SK-N-SH (cell line): ENCODE measurements around the gene SDF2L1. TPM values are rescaled to one million over a fixed set of nuclear protein-coding genes. Genes with fewer than 3 reads are reported as not detected.

Experiments used
- CTCF ChIA-PET: fragments of 300-600, 350-600 bp; formaldehyde crosslinking; extraction: SDS; loops from one replicate; lab custom pipeline; 2021; lab: Yijun Ruan, JAX
- POLR2A ChIA-PET: fragments of 350-600 bp; sonication (Branson Sonifier 250); formaldehyde crosslinking; extraction: SDS; loops from one replicate; lab custom pipeline; 2020; ENCODE audit warnings: antibody characterized with exemption, inconsistent platforms; lab: Yijun Ruan, JAX
- DNase-seq: peaks from one replicate; pipeline ENCODE4 v3.0.0; 2012
- H2AFZ ChIP-seq: fragments of 200-600 bp; sonication (generic); 2 replicates; pipeline ENCODE4 v1.8.1; 2016; ENCODE audit warnings: antibody characterized with exemption, mild to moderate bottlenecking, low read depth
- H3F3A ChIP-seq: fragments of 200-600 bp; sonication (generic); replicated peaks from 2 replicates; pipeline ENCODE3; 2016; ENCODE audit warnings: antibody characterized with exemption, mild to moderate bottlenecking; ENCODE audit not compliant: insufficient read depth
- H3K27ac ChIP-seq, 2 experiments: fragments of 200-500 bp in 1 of 2; fragments of 200-600 bp in 1 of 2; sonication (Bioruptor generic) in 1 of 2; sonication (generic), shearing (Covaris generic) in 1 of 2; 2 replicates each; pipeline versions ENCODE4 v1.5.1 to v1.6.1; 2014 to 2016; ENCODE audit warnings: low read depth in 2 of 2, inconsistent platforms in 1 of 2, low read length in 1 of 2, mild to moderate bottlenecking in 1 of 2, mixed read lengths in 1 of 2
- H3K27me3 ChIP-seq: fragments of 200-600 bp; sonication (generic), shearing (Covaris generic); 2 replicates; pipeline ENCODE4 v1.6.1; 2016; ENCODE audit warnings: mixed run types; ENCODE audit not compliant: insufficient read depth
- H3K36me3 ChIP-seq, 2 experiments: fragments of 200-500 bp in 1 of 2; fragments of 200-600 bp in 1 of 2; sonication (Bioruptor generic) in 1 of 2; sonication (generic) in 1 of 2; replicated peaks in 1 of 2; 2 replicates each; pipeline versions ENCODE3 to v1.5.1; 2014 to 2016; ENCODE audit warnings: low read length in 1 of 2, mild to moderate bottlenecking in 1 of 2; ENCODE audit not compliant: insufficient read depth in 2 of 2, control insufficient read depth in 1 of 2
- H3K4me1 ChIP-seq, 2 experiments: fragments of 200-500 bp in 1 of 2; fragments of 200-600 bp in 1 of 2; sonication (Bioruptor generic) in 1 of 2; sonication (generic), shearing (Covaris generic) in 1 of 2; 2 replicates each; pipeline versions ENCODE4 v1.5.1 to v1.6.1; 2014 to 2016; ENCODE audit warnings: low read depth in 1 of 2, low read length in 1 of 2, mixed run types in 1 of 2; ENCODE audit not compliant: insufficient read depth in 2 of 2, control insufficient read depth in 1 of 2
- H3K4me2 ChIP-seq: fragments of 200-600 bp; sonication (generic), shearing (Covaris generic); 2 replicates; pipeline ENCODE4 v1.6.1; 2017; ENCODE audit warnings: mixed run types
- H3K4me3 ChIP-seq, 2 experiments: fragments of 200-500 bp in 1 of 2; fragments of 200-600 bp in 1 of 2; sonication (Bioruptor generic) in 1 of 2; sonication (generic), shearing (Covaris generic) in 1 of 2; 2 replicates each; pipeline versions ENCODE4 v1.5.1 to v1.8.1; 2014 to 2016; ENCODE audit warnings: low read depth in 2 of 2, inconsistent platforms in 1 of 2, low read length in 1 of 2, mild to moderate bottlenecking in 1 of 2, mixed read lengths in 1 of 2, moderate library complexity in 1 of 2
- H3K79me2 ChIP-seq: fragments of 200-600 bp; sonication (generic); 2 replicates; pipeline ENCODE4 v1.8.1; 2017; ENCODE audit warnings: mild to moderate bottlenecking; ENCODE audit not compliant: insufficient read depth
- H3K9ac ChIP-seq: fragments of 200-600 bp; sonication (generic); 2 replicates; pipeline ENCODE4 v1.6.1; 2017; ENCODE audit warnings: mixed run types
- H3K9me2 ChIP-seq: fragments of 200-600 bp; sonication (generic); 2 replicates; pipeline ENCODE4 v1.6.1; 2017; ENCODE audit warnings: mixed run types
- H3K9me3 ChIP-seq: fragments of 200-600 bp; sonication (generic); 2 replicates; pipeline ENCODE4 v1.6.1; 2017; ENCODE audit warnings: mixed run types, mild to moderate bottlenecking, moderate library complexity
- H4K20me1 ChIP-seq: fragments of 200-600 bp; sonication (generic); 2 replicates; pipeline ENCODE4 v1.6.1; 2017; ENCODE audit warnings: mild to moderate bottlenecking, mixed run types; ENCODE audit not compliant: insufficient read depth
- EP300 ChIP-seq, 2 experiments: IDR thresholded peaks; 2 replicates each; pipeline versions ENCODE4 v1.4.0 to v1.6.1; 2012; ENCODE audit warnings: borderline replicate concordance in 1 of 2, low read depth in 1 of 2, low read length in 1 of 2
- EZH2phosphoT487 ChIP-seq: fragments of 200-600 bp; sonication (generic); IDR thresholded peaks from 2 replicates; pipeline ENCODE4 v1.6.1; 2017; ENCODE audit warnings: low read depth, mixed run types, mild to moderate bottlenecking, antibody characterized with exemption, moderate library complexity, borderline replicate concordance
- FOSL2 ChIP-seq: IDR thresholded peaks from 2 replicates; pipeline ENCODE4 v1.4.0; 2012; ENCODE audit warnings: low read depth, mild to moderate bottlenecking, moderate library complexity, borderline replicate concordance
- FOXJ3 ChIP-seq: sonication (generic); formaldehyde crosslinking; IDR thresholded peaks from 2 replicates; pipeline ENCODE4 v1.5.1; 2020; ENCODE audit warnings: mild to moderate bottlenecking, missing genetic modification reagents
- FOXM1 ChIP-seq: IDR thresholded peaks from 2 replicates; pipeline ENCODE4 v1.4.0; 2012; ENCODE audit warnings: low read depth, mild to moderate bottlenecking
- MEF2A ChIP-seq: IDR thresholded peaks from 2 replicates; pipeline ENCODE4 v1.4.0; 2012; ENCODE audit warnings: low read depth, borderline replicate concordance
- MXI1 ChIP-seq: IDR thresholded peaks from 2 replicates; pipeline ENCODE4 v1.6.1; 2012; ENCODE audit warnings: mild to moderate bottlenecking, low read depth, low read length, improper control_type of control experiment
- NRF1 ChIP-seq: IDR thresholded peaks from 2 replicates; pipeline ENCODE4 v1.6.1; 2012; ENCODE audit warnings: low read depth, mild to moderate bottlenecking, low read length
- POLR2AphosphoS5 ChIP-seq: IDR thresholded peaks from 2 replicates; pipeline ENCODE4 v1.6.1; 2012; ENCODE audit warnings: low read depth, low read length
- RCOR1 ChIP-seq: fragments of 150-350 bp; IDR thresholded peaks from 2 replicates; pipeline ENCODE4 v1.6.1; 2017; ENCODE audit warnings: antibody characterized with exemption, low read length
- RFX5 ChIP-seq: IDR thresholded peaks from 2 replicates; pipeline ENCODE4 v1.6.1; 2012; ENCODE audit warnings: mild to moderate bottlenecking, improper control_type of control experiment, low read length
- SIN3A ChIP-seq: IDR thresholded peaks from 2 replicates; pipeline ENCODE4 v1.6.1; 2012; ENCODE audit warnings: low read depth, mild to moderate bottlenecking, low read length, moderate library complexity, borderline replicate concordance
- SMC3 ChIP-seq: IDR thresholded peaks from 2 replicates; pipeline ENCODE4 v1.6.1; 2012; ENCODE audit warnings: low read depth, low read length, improper control_type of control experiment
- TEAD4 ChIP-seq: IDR thresholded peaks from 2 replicates; pipeline ENCODE4 v1.4.0; 2012; ENCODE audit warnings: mild to moderate bottlenecking, borderline replicate concordance; ENCODE audit not compliant: insufficient read depth
- YY1 ChIP-seq: IDR thresholded peaks from 2 replicates; pipeline ENCODE4 v1.4.0; 2012; ENCODE audit warnings: low read depth, mild to moderate bottlenecking
- WGBS: methylation state at CpG from one replicate; pipeline ENCODE4 v1.1.6; 2017; ENCODE audit warnings: low lambda C conversion rate; 5-methylcytosine and 5-hydroxymethylcytosine counted together
- polyA plus RNA-seq, 3 experiments: library from polyadenylated mRNA; depleted of rRNA; stranded (reverse); fragments of >200 nt; gene quantifications; 2 replicates each; pipeline ENCODE4 v1.2.3, GENCODE V29; 2012
- TF ChIP-seq, protein P1 (sequence below): fragments of 150-350 bp; IDR thresholded peaks from 2 replicates; pipeline ENCODE4 v1.6.1; 2016; ENCODE audit warnings: mild to moderate bottlenecking, low read depth, low read length
- TF ChIP-seq, protein P2 (sequence below): IDR thresholded peaks from 2 replicates; pipeline ENCODE4 v1.6.1; 2012; ENCODE audit warnings: mild to moderate bottlenecking, low read depth, low read length, moderate library complexity
- TF ChIP-seq, protein P3 (sequence below): IDR thresholded peaks from 2 replicates; pipeline ENCODE4; 2012
- TF ChIP-seq, protein P4 (sequence below): fragments of 200-600 bp; sonication (generic); IDR thresholded peaks from 2 replicates; pipeline ENCODE4 v1.6.1; 2017; ENCODE audit warnings: antibody characterized with exemption, mild to moderate bottlenecking, moderate library complexity

The SDF2L1 gene
- polyA plus RNA-seq, 1 of the 3 experiments (the other 2 are of a cell fraction): 60.9 TPM

DNA sequence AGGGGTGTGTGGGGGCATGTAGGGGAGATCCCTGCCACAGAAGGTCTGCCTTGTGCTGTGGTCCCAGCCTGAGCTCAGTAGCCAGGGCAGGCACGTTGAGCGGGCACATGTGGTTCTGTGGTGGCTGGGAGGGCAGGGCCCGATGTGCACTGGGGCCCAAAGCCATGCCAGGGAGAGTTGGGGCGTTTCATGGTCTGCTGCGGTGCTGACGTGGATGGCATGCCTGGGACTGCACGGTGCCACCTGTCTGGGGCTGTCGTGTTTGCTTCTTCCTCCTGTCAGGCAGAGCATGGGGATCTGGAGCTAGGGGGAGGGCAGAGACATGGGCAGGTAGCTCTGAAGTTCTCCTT, 43.0 kb downstream of the SDF2L1 start:
- H3K27ac ChIP-seq: no peak overlapping the region
- 93% methylated on average over 5 of the region's 8 CpGs for WGBS
- H4K20me1 ChIP-seq: no peaks in the 10 kb centered on the region
- no peak for TF ChIP-seq TEAD4
- TF ChIP-seq MXI1: no peak
- TF ChIP-seq EP300 (IDR thresholded peaks at IDR 0.05; ENCODE audit: borderline replicate concordance in 1 of 2, low read depth in 1 of 2, low read length in 1 of 2): no peak
- no peak for TF ChIP-seq FOXJ3
- no peak for TF ChIP-seq POLR2AphosphoS5
- no peak for TF ChIP-seq RFX5
- TF ChIP-seq, protein P1, sequence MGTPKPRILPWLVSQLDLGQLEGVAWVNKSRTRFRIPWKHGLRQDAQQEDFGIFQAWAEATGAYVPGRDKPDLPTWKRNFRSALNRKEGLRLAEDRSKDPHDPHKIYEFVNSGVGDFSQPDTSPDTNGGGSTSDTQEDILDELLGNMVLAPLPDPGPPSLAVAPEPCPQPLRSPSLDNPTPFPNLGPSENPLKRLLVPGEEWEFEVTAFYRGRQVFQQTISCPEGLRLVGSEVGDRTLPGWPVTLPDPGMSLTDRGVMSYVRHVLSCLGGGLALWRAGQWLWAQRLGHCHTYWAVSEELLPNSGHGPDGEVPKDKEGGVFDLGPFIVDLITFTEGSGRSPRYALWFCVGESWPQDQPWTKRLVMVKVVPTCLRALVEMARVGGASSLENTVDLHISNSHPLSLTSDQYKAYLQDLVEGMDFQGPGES: no peak
- H3K9me2 ChIP-seq: no peaks in the 10 kb centered on the region
- no peak overlapping the region for H3K4me3 ChIP-seq
- H3F3A ChIP-seq: no peaks in the 10 kb centered on the region
- no peaks in the 10 kb centered on the region for H3K27me3 ChIP-seq
- peaks cover 0 to 54% of the 10 kb centered on the region in 2 experiments for H3K36me3 ChIP-seq
- no peak overlapping the region for H2AFZ ChIP-seq
- H3K9ac ChIP-seq: no peak overlapping the region
- CTCF ChIA-PET: interaction anchor here (0.6 to 1.3 kb wide), 2 partner anchors 253 to 1198 kb away, joined by 3 to 5 read pairs; no protein-coding TSS in a partner anchor
- no peaks in the 10 kb centered on the region for H3K9me3 ChIP-seq
- no peak overlapping the region for H3K4me2 ChIP-seq
- POLR2A ChIA-PET: interaction anchor here (1.0 kb wide), 1 partner anchor 13 kb away, joined by 3 read pairs; no protein-coding TSS in a partner anchor
- DNase-seq: no peak
- H3K79me2 ChIP-seq: no peaks in the 10 kb centered on the region
- no peaks in the 10 kb centered on the region; a peak in 1 of 4 replicates for H3K4me1 ChIP-seq

DNA sequence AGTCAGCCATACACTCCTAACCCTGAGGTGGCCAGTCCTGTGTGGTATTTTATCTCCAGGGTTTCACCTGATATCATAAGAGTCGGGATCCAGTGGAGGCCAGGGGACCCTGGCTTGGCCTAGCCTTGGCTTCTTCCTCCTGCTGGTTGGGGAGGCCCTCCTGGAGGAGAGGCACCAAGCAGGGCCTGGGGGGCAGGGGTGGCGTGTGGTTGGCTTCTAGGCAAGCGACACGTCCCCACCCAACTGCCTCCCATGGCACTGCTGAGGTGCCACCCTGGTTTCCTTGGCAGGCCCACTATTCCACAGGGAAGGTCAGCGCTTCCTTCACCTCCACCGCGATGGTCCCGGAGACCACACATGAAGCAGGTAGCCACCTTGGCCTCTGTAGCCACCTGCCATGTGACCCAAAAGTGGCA, 44.1 kb downstream of the SDF2L1 start:
- TF ChIP-seq TEAD4: no peak
- no peak for TF ChIP-seq NRF1
- no peak for TF ChIP-seq RCOR1
- TF ChIP-seq, protein P2, sequence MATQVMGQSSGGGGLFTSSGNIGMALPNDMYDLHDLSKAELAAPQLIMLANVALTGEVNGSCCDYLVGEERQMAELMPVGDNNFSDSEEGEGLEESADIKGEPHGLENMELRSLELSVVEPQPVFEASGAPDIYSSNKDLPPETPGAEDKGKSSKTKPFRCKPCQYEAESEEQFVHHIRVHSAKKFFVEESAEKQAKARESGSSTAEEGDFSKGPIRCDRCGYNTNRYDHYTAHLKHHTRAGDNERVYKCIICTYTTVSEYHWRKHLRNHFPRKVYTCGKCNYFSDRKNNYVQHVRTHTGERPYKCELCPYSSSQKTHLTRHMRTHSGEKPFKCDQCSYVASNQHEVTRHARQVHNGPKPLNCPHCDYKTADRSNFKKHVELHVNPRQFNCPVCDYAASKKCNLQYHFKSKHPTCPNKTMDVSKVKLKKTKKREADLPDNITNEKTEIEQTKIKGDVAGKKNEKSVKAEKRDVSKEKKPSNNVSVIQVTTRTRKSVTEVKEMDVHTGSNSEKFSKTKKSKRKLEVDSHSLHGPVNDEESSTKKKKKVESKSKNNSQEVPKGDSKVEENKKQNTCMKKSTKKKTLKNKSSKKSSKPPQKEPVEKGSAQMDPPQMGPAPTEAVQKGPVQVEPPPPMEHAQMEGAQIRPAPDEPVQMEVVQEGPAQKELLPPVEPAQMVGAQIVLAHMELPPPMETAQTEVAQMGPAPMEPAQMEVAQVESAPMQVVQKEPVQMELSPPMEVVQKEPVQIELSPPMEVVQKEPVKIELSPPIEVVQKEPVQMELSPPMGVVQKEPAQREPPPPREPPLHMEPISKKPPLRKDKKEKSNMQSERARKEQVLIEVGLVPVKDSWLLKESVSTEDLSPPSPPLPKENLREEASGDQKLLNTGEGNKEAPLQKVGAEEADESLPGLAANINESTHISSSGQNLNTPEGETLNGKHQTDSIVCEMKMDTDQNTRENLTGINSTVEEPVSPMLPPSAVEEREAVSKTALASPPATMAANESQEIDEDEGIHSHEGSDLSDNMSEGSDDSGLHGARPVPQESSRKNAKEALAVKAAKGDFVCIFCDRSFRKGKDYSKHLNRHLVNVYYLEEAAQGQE: no peak
- TF ChIP-seq, protein P3, sequence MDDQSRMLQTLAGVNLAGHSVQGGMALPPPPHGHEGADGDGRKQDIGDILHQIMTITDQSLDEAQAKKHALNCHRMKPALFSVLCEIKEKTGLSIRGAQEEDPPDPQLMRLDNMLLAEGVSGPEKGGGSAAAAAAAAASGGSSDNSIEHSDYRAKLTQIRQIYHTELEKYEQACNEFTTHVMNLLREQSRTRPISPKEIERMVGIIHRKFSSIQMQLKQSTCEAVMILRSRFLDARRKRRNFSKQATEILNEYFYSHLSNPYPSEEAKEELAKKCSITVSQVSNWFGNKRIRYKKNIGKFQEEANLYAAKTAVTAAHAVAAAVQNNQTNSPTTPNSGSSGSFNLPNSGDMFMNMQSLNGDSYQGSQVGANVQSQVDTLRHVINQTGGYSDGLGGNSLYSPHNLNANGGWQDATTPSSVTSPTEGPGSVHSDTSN: no peak
- TF ChIP-seq EP300 (IDR thresholded peaks at IDR 0.05; ENCODE audit: borderline replicate concordance in 1 of 2, low read depth in 1 of 2, low read length in 1 of 2): no peak
- no peak for TF ChIP-seq FOXM1
- no peak for TF ChIP-seq FOSL2
- no peak for TF ChIP-seq POLR2AphosphoS5
- TF ChIP-seq, protein P4, sequence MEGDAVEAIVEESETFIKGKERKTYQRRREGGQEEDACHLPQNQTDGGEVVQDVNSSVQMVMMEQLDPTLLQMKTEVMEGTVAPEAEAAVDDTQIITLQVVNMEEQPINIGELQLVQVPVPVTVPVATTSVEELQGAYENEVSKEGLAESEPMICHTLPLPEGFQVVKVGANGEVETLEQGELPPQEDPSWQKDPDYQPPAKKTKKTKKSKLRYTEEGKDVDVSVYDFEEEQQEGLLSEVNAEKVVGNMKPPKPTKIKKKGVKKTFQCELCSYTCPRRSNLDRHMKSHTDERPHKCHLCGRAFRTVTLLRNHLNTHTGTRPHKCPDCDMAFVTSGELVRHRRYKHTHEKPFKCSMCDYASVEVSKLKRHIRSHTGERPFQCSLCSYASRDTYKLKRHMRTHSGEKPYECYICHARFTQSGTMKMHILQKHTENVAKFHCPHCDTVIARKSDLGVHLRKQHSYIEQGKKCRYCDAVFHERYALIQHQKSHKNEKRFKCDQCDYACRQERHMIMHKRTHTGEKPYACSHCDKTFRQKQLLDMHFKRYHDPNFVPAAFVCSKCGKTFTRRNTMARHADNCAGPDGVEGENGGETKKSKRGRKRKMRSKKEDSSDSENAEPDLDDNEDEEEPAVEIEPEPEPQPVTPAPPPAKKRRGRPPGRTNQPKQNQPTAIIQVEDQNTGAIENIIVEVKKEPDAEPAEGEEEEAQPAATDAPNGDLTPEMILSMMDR: no peak
- TF ChIP-seq EZH2phosphoT487: no peak
- no peak for TF ChIP-seq YY1
- no peak for TF ChIP-seq SMC3
- no peak for TF ChIP-seq FOXJ3
- TF ChIP-seq SIN3A: no peak
- TF ChIP-seq MEF2A: no peak
- DNase-seq: no peak
- H3K4me3 ChIP-seq: no peak overlapping the region
- H3K9me3 ChIP-seq: no peaks in the 10 kb centered on the region
- no peaks in the 10 kb centered on the region for H3K9me2 ChIP-seq
- no peak overlapping the region for H3K9ac ChIP-seq
- ChIA-PET POLR2A (interaction anchor here (1.0 kb wide), 1 partner anchor 12 kb away, joined by 3 read pairs; no protein-coding TSS in a partner anchor), CTCF (no interaction called here)
- H3K27me3 ChIP-seq: no peaks in the 10 kb centered on the region
- H3F3A ChIP-seq: no peaks in the 10 kb centered on the region
- no peak overlapping the region for H3K4me2 ChIP-seq
- no peak overlapping the region for H3K27ac ChIP-seq
- H3K4me1 ChIP-seq: no peaks in the 10 kb centered on the region; a peak in 1 of 4 replicates
- H2AFZ ChIP-seq: no peak overlapping the region
- no peaks in the 10 kb centered on the region for H3K79me2 ChIP-seq
- H4K20me1 ChIP-seq: no peaks in the 10 kb centered on the region
- peaks cover 0 to 54% of the 10 kb centered on the region in 2 experiments for H3K36me3 ChIP-seq
- WGBS: 95% methylated on average over 6 of the region's 8 CpGs
